DND-41 (cell line): Measurements from ENCODE around the gene ERC2.

Experiments used
- ATAC-seq: fragments of 200-7000 bp; cut with Tn5 transposase; 3 replicates; pipeline ENCODE4 v1.9.1; 2021; ENCODE audit warnings: low read depth; ENCODE audit not compliant: insufficient read depth
- DNase-seq: peaks from one replicate; pipeline ENCODE4 v3.0.0-alpha.2; 2020
- H2AFZ ChIP-seq: 2 replicates; pipeline ENCODE4 v1.6.0; 2012; ENCODE audit warnings: low read depth, low read length
- H3K27ac ChIP-seq: 2 replicates; pipeline ENCODE4 v1.5.1; 2012; ENCODE audit warnings: low read length, inconsistent platforms
- H3K27me3 ChIP-seq: fragments of 200-600 bp; sonication (generic); 2 replicates; pipeline ENCODE4 v1.6.0; 2012; ENCODE audit warnings: low read length, mild to moderate bottlenecking, inconsistent platforms; ENCODE audit not compliant: insufficient read depth, poor library complexity
- H3K36me3 ChIP-seq: 2 replicates; pipeline ENCODE4 v1.5.1; 2012; ENCODE audit warnings: low read length, inconsistent platforms; ENCODE audit not compliant: insufficient read depth
- H3K4me1 ChIP-seq: 2 replicates; pipeline ENCODE4 v1.5.1; 2012; ENCODE audit warnings: mild to moderate bottlenecking, low read length; ENCODE audit not compliant: insufficient read depth
- H3K4me2 ChIP-seq: 2 replicates; pipeline ENCODE4 v1.6.0; 2012; ENCODE audit warnings: mild to moderate bottlenecking, moderate library complexity, low read length, inconsistent platforms; ENCODE audit not compliant: insufficient read depth
- H3K4me3 ChIP-seq, 2 experiments: fragments of 200-600 bp in 1 of 2; shearing (Covaris generic) in 1 of 2; 2 replicates each; pipeline ENCODE4 v1.5.1; 2012 to 2016; ENCODE audit warnings: inconsistent platforms in 2 of 2, low read length in 2 of 2, mild to moderate bottlenecking in 2 of 2, low read depth in 1 of 2, moderate library complexity in 1 of 2
- H3K79me2 ChIP-seq: 2 replicates; pipeline ENCODE4 v1.6.0; 2012; ENCODE audit warnings: low read length, inconsistent platforms; ENCODE audit not compliant: insufficient read depth
- H3K9ac ChIP-seq: 2 replicates; pipeline ENCODE4 v1.6.0; 2012; ENCODE audit warnings: low read depth, mild to moderate bottlenecking, inconsistent platforms, low read length, moderate library complexity
- H3K9me3 ChIP-seq: 2 replicates; pipeline ENCODE4 v1.5.1; 2012; ENCODE audit warnings: low read length, moderate library complexity, mild to moderate bottlenecking, inconsistent platforms; ENCODE audit not compliant: insufficient read depth, severe bottlenecking
- H4K20me1 ChIP-seq: 2 replicates; pipeline ENCODE4 v1.6.0; 2012; ENCODE audit warnings: low read length; ENCODE audit not compliant: insufficient read depth
- EZH2 ChIP-seq: IDR thresholded peaks from 3 replicates; pipeline ENCODE4 v1.6.1; 2012; ENCODE audit warnings: borderline replicate concordance, low read depth, mild to moderate bottlenecking, moderate library complexity, low read length, inconsistent platforms; ENCODE audit not compliant: severe bottlenecking
- TF ChIP-seq, protein P1 (sequence below): IDR thresholded peaks from 2 replicates; pipeline ENCODE4 v1.5.1; 2012; ENCODE audit warnings: borderline replicate concordance, low read length, moderate library complexity, mild to moderate bottlenecking; ENCODE audit not compliant: poor library complexity, severe bottlenecking; ENCODE audit errors: extremely low read depth

ERC2 gene

DNA sequence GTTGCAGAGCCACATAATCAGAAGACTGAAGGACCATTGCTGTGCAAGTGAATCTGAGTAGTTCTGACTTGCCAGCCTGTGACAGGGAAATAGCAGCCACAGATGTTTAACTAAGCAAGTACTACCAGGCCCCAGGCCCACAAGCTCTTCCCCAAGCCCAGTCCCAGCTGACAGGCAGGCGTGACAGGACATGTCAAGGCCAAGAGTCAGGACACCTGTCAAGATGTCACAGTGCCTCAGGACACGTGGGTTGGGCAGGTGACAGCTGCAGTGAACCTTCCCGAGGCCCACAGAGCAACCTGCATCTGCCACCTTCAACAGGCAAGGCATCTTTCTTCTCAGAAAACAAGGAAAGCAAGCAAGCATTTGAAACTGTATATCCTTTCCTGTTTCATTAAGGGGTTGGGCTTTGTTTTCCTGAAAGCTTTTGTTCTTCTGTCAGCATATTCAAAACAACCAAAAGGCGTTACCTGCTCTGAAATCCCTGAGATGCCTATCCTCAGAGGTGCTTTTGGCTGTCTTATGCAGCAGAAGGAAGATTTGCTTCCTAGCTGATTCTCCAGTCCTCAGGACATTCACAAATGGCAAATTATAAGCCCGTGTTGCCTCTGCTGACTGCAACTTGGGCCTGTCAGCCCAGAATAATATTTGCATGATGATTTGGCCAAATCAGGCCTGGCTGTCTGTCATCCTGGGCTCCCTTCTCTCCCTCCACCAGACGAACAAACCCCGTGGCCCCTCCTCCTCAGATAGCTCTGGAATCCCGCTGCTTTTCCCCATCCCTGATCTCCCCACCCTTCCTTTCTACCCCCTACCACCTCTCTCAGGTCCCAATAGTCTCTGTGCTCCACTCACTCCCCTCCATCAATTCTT is 809.3 kb downstream of the ERC2 start:
- H3K4me2 ChIP-seq, result no peak overlapping the region

DNA sequence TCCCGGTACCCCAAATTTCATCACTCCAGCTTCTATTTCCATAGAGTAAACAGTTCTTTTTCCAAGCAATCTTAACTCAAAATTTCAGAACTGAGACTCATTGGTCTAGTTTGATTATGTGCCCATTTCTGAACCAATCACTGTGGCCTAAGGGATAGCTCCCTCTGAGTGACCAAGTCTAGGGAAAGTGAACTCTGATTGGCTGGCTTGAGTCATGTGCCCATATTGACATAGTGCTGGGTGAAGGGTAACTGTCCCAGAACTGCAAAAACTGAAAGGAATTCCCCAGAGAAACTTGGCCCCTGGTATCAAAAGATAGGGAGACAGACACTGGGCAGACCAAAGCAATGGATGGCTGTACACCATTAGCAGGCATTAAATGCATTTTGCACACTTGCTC is 810.0 kb downstream of the ERC2 start:
- no peak for ATAC-seq
- no peak overlapping the region for H3K27ac ChIP-seq

More for the DNA sequence above, 809.3 kb downstream of the ERC2 start:
- Histone ChIP-seq H4K20me1 (no peaks in the 10 kb centered on the region), H3K79me2 (no peaks in the 10 kb centered on the region), H3K27ac (no peak overlapping the region), H3K9me3 (no peaks in the 10 kb centered on the region), H3K9ac (no peak overlapping the region), H3K4me1 (no peaks in the 10 kb centered on the region), H2AFZ (no peak overlapping the region), H3K27me3 (peaks cover 4% of the 10 kb centered on the region), H3K4me3 (no peak overlapping the region), H3K36me3 (no peaks in the 10 kb centered on the region)
- ATAC-seq, result no peak
- TF ChIP-seq EZH2, result no peak
- TF ChIP-seq, protein P1, sequence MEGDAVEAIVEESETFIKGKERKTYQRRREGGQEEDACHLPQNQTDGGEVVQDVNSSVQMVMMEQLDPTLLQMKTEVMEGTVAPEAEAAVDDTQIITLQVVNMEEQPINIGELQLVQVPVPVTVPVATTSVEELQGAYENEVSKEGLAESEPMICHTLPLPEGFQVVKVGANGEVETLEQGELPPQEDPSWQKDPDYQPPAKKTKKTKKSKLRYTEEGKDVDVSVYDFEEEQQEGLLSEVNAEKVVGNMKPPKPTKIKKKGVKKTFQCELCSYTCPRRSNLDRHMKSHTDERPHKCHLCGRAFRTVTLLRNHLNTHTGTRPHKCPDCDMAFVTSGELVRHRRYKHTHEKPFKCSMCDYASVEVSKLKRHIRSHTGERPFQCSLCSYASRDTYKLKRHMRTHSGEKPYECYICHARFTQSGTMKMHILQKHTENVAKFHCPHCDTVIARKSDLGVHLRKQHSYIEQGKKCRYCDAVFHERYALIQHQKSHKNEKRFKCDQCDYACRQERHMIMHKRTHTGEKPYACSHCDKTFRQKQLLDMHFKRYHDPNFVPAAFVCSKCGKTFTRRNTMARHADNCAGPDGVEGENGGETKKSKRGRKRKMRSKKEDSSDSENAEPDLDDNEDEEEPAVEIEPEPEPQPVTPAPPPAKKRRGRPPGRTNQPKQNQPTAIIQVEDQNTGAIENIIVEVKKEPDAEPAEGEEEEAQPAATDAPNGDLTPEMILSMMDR, result no peak
- DNase-seq, result no peak

DNA sequence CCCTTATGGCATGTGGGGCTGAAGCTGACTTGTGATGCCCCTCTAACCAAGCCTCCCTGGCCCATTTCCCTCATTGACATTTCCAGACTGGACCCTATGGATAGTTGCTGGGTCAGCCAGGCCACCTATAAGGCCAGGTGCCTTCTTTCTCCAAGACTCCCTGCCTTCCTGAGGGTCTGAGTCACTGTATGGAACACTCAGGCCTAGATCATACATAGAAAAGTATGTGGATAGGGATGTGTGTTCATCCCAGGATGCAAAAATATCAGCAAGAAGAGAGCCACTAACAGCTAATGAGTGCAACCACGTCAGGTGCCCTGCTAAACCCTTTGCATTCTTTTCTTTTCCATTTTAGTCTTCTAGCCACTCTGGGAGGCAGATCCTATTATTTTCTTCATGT is 812.7 kb downstream of the ERC2 start:
- no peak overlapping the region for H3K4me2 ChIP-seq
- no peak for ATAC-seq
- H3K4me1 ChIP-seq, result no peaks in the 10 kb centered on the region
- TF ChIP-seq EZH2, result no peak
- TF ChIP-seq, protein P1, result no peak
- H3K27me3 ChIP-seq, result no peaks in the 10 kb centered on the region
- no peak for DNase-seq
- no peak overlapping the region for H2AFZ ChIP-seq
- no peak overlapping the region for H3K4me3 ChIP-seq
- H3K27ac ChIP-seq, result no peak overlapping the region
- no peak overlapping the region for H3K9ac ChIP-seq
- H3K79me2 ChIP-seq, result no peaks in the 10 kb centered on the region
- H4K20me1 ChIP-seq, result no peaks in the 10 kb centered on the region
- H3K36me3 ChIP-seq, result no peaks in the 10 kb centered on the region
- no peaks in the 10 kb centered on the region for H3K9me3 ChIP-seq

More for the DNA sequence above, 810.0 kb downstream of the ERC2 start:
- no peak for DNase-seq
- Histone ChIP-seq H4K20me1 (no peaks in the 10 kb centered on the region), H3K9ac (no peak overlapping the region), H3K4me3 (no peak overlapping the region), H2AFZ (no peak overlapping the region), H3K4me2 (no peak overlapping the region), H3K27me3 (peaks cover 4% of the 10 kb centered on the region), H3K36me3 (no peaks in the 10 kb centered on the region), H3K79me2 (no peaks in the 10 kb centered on the region), H3K9me3 (no peaks in the 10 kb centered on the region), H3K4me1 (no peaks in the 10 kb centered on the region)
- no peak for TF ChIP-seq EZH2

DNA sequence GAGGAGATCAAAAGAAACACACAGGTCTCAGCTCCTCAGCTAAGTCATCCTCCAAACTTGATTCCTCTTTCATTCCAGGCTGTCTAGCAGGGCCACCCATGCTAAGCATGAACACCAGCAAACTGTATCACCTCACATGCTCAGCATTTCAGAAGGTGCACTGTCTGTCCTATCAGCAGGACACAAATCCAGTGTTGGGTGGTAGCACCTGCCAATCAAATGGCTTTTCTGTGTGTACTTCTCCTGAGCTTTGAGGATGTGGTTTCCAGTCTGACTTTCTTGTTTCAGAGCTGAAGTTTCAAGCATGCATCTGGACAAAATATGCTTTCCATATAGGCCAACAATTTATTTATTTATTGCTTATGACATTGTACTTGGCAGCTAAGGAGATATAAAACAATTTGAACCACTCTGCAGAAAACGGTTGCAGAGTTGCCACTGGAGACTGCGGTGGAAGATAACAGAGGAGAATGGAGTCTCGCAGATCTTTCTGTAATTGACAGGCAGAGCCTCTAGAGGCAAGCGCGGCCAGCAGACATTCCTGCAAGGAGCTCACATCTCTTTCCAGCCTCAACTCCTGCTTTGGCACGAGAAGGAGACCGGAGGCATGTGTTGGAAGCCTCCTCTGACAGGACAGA is 814.0 kb downstream of the ERC2 start:
- TF ChIP-seq, protein P1, result no peak
- no peak for TF ChIP-seq EZH2
- Histone ChIP-seq H3K9ac (no peak overlapping the region), H4K20me1 (no peaks in the 10 kb centered on the region), H3K4me2 (no peak overlapping the region), H3K27me3 (no peaks in the 10 kb centered on the region), H3K9me3 (no peaks in the 10 kb centered on the region), H3K36me3 (no peaks in the 10 kb centered on the region), H3K27ac (no peak overlapping the region), H2AFZ (no peak overlapping the region), H3K4me1 (no peaks in the 10 kb centered on the region), H3K79me2 (no peaks in the 10 kb centered on the region), H3K4me3 (no peak overlapping the region)
- ATAC-seq (peak; percentile 39; the same call in 1 of the 3 replicates), DNase-seq (no peak)
